ENCODE data around the gene ONECUT3.

ONECUT3 gene

GRCh38 chr19:1752757-1753728, at the start of gene ONECUT3:
Gene ONECUT3 (plus strand): TSS chr19:1753506. CDS start chr19:1753663, 157 bp downstream.
- no peak for TF ChIP-seq CTCF (IDR thresholded peaks at IDR 0.05)

- no peak for TF ChIP-seq CTCF (IDR thresholded peaks at IDR 0.05)
Measured at GRCh38 chr19:1704339-1704738, 49.0 kb upstream of the ONECUT3 start.

- TF ChIP-seq CTCF (IDR thresholded peaks at IDR 0.05) = no peak
Measured at GRCh38 chr19:1705367-1705766, 47.9 kb upstream of the ONECUT3 start.

GRCh38 chr19:1707240-1707639, 46.1 kb upstream of the ONECUT3 start:
- TF ChIP-seq CTCF (IDR thresholded peaks at IDR 0.05) = no peak

DNA sequence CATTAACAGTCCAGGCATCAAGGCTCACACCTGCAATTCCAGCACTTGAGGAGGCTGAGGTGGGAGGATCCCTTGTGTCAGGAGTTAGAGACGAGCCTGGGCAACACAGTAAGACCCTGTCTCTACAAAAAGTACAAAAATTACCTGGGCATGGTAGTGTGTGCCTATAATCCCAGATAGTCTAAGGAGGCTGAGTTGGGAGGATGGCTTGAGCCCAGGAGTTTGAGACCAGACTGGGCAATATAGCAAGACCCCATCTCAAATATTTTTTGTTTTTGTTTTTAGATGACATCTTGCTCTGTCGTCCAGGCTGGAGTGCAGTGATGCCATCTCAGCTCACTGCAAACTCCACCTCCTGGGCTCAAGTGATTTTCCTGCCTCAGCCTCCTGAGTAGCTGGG, 40.1 kb upstream of the ONECUT3 start:
- no peak for TF ChIP-seq CTCF (IDR thresholded peaks at IDR 0.05)

DNA sequence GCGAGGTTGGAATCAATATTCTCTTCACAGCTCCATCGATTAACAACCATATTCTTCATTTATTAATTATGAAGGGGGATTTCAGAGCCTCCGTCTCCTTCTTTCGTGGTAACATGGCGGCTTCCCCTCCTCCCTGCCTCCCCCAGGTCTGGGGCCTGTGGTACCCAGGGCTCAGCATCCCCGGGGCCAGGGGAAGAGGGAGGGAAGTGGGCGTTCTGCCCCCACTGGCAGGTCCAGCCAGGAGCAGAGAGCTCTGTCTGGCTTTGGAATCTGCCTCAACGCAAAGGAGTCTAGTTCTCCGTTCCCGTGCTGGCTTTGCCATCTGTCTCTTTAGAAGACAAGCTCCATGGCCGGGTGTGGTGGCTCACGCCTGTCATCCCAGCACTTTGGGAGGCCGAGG, 37.8 kb upstream of the ONECUT3 start:
- TF ChIP-seq CTCF (IDR thresholded peaks at IDR 0.05) = no peak

DNA sequence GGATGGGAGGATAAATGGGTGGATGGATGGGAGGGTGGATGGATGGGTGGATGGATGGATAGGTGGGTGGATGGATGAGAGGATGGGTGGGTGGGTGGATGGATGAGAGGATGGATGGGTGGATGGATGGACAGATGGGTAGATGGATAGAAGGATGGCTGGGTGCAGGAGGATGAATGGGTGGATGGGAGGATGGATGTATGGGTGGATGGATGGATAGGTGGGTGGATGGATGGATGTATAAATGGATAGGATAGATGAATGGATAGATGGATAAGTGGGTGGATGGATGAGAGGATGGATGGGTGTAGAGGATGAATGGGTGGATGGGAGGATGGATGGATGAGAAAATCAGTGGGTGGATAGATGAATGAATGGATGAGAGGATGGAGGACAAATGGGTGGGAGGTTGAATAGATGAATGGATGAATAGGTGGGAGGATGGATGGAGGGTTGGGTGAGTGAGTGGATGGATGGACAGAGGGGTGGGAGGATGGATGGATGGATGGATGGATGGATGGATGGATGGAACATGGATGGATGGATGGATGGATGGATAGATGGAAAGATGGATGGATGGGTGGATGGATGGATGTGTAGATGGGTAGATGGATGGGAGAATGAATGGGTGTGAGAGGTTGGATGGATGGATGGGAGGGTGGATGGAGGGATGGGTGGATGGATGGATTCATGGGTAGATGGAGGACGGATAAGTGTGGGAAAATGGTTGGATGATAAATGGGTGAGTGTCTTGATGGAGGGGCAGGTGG, 35.9 kb upstream of the ONECUT3 start:
- TF ChIP-seq CTCF (IDR thresholded peaks at IDR 0.05) = no peak
